Stimulated activated CD8-positive, alpha-beta memory T cell treated with anti-CD3 and anti-CD28 coated beads, Interleukin-4, amount 100 ng/mL, for 1 hour (primary cell): ENCODE data around the gene FSCN2.

Experiments used
- DNase-seq, 2 donors: peaks; one replicate each; pipeline ENCODE4 v3.0.0-alpha.2; 2020; ENCODE audit warnings: low read depth in 2 of 2, low spot score in 1 of 2

The FSCN2 gene

DNA sequence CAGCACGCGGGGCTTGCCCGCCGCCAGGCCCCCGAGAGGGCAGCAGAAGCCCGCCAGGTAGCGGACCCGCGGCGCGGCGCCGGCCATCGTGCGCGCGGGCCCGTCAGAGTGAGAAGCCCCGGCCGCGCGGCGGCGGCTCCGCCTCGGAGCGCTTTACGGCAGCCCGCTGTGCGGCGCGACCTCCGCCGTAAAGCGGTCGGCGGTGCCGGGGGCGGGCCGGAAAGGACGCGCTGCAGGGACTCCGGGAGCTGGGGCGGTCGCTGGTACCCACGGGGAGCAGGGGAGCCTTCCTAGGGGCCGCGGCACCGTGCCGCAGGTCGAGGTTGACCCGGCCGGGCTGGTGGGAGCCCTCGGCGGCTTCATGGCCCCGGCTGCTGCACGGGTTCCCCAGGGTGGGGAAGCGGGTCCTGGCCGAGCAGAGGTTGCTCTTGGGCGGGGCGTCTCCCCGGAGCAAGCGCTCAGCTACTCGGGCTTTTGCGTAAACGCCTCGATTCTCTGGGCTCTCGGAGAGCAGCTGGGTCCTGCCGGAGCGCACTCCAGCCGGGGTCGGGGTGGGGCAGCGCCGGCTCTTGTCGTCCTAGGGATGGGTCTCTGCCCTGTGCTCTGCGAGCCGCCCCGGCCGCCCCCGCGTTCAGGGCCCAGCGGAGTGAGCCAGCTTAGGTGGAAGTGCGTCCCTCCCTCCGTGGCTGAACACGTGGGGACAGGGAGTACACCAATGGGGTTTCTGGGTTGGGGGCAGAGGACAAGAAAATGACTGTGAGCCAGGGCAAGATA, 24.3 kb downstream of the FSCN2 start, which contains the start of gene FAAP100:
FAAP100 (minus strand) TSS at position 110 of the 774 bp plus-strand sequence; CDS start at position 87, 23 bp downstream.
- peak; percentile 57 to 64 for DNase-seq

DNA sequence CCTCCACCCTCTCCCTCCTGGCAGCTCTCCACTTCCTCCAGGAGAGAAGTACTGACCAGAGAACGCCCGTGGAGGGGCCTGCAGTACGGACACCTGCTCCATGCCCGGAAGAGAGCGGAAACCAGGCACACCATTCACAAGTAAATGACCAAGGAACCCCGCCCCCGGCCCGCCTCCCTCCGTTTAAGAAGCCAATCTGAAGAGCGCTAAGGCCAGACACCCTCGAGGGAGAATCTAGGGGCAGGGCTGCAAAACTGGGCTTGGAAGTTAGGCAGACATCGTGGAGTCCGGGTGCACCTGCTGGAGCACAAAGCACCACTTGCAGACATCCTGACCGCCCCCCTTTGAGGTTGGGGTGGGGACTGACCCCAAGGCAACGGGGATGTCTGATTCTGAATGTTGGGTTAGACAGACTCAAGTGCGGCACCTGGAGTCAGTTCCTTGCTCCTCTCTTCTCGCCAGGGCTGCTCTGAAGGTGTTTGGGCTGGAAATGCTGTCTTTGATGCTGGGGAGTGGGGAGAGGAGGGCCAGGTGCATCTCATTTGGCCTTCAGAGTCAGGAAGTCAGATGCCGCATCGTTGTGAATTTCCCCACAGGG, 24.9 kb downstream of the FSCN2 start:
- peak; percentile 44 to 45 for DNase-seq

DNA sequence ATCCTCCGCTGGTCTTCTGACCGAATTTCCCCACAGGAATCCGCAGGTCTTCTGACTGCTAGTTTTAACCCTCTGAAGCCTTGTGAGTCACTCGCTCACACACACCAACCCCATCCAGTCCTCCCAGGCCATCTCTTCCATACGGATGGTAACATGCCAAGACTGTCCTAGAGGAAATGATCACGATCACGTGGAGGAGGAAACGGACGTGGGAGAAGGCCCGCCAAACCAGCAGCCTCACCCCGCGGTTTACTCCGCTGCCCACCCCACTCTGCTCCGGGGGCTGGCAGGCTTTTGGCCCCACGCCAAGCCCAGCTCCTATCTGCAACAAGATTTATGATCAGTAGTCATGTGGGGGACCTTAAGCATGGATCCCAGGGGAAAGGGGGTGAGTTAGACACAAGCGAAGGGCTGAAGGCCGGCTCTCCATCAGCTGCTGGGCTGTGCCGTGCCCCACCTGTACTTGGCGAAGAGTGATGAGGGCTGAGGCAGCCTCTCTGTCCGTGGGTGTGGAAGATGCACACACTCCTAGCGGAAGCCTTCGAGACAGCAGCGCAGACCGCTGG, 25.5 kb downstream of the FSCN2 start:
- DNase-seq = no peak

DNA sequence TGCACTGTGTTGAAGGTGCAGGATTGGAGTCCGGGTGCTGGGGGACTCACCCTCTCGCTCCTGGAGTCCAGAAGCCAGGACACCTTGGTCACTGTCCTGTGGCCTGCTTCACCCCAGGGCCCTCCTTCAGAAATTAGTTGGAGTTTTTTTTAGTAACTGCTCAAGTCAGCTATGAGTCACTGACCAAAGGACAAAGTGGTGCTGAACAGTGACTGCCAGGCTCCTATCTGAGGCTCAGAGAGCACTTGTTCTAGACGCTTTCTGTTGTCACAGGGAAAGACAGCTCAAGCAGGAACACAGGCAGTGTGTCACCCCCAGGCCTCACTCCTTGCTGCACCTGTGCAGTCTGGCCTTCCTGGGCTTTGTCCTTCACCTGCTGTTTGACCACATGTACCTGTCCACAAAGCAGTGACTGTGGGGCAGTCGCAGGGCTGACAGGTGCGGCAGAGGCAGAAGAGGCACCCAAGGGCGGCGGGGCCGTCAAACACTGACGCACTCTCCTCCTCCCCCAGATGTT, 28.1 kb downstream of the FSCN2 start:
- no peak for DNase-seq

DNA sequence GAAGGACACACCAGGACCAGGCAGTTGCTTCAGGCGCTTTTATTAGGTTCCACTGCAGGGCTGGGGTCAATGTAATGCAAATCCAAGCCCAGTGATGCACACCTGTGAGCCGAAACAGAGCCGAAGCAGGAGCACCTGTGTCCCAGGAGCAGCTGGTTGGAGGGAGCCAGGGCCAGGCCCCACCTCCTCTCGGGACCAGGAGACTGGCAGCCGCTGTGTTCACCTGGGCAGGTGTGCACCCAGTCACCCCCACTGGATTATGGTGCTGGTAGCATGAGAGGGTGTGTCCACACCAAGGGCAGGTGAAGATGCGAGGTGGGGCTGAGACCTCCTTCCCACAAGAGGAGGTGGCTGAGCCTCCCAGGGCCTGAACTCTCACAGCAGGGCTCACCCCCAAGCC, 28.7 kb downstream of the FSCN2 start:
- DNase-seq = no peak

DNA sequence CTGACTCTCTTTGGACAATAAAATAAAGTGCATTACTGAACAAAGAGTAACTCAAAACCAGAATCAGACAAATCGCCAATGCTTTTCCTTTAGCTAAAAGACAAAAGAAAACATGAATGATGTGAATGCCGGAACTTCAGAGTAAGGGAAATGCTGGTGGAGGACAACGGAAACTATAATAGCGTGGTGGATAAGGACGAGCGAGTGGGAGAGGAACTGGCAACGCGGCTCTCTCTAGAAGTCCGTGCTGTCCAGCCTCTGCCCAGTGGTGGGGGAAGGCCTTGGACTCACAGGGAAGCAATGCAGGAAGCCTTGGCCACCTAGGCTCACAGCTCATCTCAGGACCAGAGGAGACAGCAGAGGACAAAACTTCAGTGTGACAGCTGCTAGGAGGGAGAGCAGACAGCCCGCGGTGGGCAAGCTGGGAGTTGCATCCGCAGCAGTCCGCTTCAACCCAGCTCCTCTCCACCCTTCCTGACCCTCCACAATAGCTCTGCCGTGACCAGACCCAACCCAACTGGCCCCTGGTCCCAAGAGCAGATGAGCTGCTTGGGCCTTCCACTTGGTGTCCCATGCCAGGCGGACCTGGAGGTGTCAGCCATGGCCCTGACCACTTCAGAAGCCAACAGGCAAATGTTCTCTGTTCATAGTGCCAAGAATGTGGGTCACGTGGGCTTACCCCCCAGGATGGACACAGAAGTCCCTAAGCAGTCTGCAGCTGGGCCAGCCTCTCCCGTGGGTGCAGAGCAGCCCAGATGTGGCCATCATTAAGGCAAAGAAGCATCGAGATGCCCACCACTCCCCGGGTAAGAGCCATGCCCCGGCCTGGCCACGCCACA, 29.3 kb downstream of the FSCN2 start:
- DNase-seq = no peak

DNA sequence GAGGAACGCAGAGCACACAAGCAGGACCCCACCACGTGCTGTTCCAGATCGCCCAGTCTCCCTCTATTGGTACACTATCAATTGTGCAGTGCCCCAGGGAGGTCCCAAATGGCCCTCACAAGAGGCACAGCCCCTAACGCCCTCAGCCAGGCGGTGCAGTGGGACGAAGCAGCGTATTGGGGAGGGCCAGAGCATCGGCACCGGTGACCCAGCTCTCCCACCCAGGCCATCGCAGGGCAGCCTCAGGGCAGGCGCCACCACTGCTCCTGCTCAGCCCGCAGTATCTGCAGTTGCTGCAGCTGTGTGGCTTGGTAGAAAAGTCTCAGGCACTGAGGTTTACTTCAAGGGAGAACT, 29.9 kb downstream of the FSCN2 start:
- no peak for DNase-seq

DNA sequence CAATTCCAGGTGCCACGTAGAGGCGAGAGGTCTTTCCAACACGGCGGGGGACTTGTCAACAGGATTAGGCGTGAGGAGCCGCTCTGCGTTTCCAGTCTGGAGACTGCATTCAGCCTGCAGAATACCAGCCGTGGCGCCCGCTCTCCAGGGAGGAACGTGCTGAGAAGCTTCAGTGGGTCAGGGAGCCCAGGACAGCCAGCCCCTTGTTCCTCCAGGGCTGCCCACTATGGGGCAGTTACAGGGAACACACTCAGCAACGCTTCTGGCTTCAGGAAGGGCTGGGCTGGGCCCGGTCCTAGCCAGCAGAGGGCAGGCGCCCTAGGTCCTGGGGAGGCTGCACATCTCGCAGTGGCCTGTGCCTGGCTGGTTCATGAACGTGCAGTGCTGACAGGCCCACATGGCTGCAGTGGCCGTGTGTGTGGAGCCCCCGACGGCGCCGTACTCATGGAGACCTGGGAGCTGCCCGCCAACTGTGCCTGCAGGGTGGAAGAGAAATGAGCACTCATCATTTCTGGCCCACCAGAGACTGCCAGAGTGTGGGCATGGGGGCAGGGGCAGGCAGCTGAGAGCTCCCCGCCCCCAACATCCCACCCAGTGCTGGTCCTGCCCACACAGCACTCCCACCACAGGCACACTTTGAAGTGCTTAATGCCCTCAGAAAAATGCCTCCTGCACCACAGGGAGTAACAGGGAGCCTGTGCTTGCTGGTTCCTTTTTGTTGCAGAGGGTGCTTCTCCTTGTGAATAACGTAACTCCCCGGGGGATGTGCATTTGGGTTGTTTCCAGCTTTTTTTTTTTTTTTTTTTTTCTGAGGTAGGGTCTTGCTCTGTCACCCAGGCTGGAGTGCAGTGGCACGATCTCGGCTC, 31.0 kb downstream of the FSCN2 start:
- DNase-seq = no peak

DNA sequence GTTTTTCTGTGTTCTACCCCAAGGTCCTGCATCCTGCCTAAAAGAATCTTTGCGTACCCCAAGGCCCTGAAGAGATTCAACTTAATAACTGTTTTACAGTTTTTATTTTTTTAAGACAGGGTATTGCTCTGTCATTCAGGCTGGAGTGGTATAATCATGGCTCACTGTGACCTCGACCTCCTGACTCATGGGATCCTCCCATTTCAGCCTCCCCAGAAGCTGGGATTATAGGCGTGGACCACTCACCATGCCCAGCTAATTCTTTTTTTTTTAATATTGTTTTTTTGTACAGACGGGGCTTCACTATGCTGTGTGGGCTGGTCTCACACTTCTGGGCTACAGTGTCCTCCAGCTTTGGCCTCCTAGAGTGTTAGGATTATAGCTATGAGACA, 33.3 kb downstream of the FSCN2 start:
- no peak for DNase-seq

DNA sequence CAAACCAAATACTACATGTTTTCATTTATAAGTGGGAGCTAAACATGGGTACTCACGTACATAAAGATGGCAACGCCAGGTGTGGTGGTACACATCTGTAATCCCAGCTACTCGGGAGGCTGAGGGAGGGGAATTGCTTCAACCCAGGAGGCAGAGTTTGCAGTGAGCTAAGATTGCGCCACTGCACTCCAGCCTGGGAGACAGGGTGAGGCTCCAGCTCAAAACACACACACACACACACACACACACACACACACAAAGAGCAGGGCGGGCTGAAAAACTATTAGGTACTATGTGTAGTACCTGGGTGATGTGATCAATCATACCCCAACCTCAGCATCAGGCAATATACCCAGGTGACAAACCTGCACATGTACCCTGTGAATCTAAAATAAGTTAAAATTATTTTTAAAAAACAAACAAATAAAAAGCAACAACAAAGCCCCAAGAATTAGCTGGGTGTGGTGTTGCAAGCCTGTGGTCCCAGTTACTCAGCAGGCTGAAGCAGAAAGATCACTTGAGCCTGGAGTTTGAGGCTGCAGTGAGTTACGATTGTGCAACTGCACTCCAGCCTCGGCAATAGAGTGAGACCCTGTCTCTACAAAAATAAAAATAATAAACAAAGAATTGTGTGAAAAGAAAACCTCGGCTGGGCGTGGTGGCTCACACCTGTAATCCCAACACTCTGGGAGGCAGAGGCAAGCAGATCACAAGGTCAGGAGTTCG, 35.8 kb downstream of the FSCN2 start:
- no peak for DNase-seq

DNA sequence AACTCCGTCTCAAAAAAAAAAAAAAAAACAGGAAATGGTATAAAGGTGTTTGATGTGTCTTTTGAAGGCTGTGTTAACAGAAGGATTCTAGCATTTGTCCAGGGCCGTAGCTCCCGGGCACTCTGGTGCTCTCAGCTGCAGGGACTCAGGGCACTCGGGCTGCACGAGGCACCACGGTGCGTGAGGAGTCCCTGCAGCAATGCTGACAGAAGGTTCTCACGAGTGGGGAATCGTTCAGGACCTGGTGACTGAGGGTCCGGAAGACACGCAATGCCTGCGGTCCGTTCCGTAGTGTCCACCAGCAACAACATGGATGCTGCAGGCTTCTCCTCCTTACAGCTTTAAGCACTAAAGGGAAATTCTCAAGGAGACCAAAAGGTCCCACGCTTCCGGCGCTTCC, 36.6 kb downstream of the FSCN2 start:
- DNase-seq = no peak

DNA sequence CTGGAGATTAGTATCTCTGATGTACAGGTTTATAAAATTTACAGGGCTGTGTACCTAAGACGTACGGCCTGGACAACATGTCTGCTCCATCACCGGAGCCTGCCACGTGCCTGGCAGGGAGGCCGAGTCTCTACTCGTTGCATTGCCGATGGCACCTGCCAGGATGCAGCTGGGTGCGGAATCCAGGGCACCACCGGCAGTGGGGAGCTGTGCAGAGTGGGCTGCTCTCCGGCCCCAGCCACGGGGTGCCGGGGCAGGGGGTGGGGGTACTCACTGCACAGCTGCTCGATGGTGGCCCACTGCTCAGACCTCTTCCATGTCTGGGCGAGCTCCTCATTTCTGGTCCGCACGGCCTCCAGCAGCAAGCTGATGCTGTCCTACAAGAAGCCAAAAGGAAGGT, 37.1 kb downstream of the FSCN2 start:
- DNase-seq = no peak

DNA sequence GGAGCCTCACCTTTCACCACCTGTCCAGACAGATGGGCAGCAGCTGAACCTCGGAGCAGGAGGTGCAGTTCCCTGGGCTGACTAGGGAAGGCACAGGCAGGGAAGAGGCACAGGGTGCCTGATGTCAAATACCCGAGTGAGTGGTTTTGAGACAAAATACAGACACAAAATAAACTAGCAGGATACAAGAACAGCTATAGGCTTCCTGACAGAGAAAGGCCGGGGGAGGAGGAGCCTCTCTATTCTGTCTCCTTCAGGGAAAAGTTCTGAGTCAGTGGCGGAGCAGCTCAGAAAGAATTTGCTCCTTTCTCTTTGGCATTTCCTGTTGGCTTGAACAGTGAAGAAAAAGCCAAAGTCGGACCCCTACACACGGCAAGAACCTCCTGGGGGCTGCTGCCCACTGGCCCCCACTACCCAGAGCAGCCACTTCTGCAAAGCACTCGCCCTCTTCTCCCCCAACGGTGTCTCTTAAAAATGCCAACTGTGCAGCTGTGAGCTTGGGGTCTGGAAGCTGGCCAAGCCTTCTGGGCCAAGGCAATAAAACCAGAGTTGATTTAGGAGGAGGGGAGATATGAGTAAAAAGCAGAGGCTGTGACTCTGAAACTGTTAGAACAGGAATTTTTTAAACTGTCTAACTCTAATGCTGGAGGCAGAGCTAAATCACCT, 38.4 kb downstream of the FSCN2 start:
- no peak for DNase-seq

DNA sequence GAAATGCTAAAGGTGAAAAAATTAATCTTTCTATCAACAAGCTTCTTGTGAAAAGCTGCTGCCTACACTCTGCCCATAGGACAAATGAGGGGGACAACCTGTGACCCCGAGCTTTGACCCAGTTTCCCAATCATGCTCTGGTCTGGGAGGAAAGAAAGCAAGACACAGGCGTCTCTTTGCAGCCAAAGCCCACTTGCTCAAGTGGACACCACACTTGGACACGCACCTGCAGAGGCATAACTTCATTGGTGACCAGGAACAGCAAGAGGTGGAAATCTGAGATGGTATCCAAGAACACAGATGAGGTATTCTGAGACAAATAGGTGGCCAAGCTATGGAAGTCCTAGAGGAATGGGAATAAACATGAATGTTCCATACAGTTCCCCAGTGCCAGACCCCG, 39.0 kb downstream of the FSCN2 start:
- no peak for DNase-seq

DNA sequence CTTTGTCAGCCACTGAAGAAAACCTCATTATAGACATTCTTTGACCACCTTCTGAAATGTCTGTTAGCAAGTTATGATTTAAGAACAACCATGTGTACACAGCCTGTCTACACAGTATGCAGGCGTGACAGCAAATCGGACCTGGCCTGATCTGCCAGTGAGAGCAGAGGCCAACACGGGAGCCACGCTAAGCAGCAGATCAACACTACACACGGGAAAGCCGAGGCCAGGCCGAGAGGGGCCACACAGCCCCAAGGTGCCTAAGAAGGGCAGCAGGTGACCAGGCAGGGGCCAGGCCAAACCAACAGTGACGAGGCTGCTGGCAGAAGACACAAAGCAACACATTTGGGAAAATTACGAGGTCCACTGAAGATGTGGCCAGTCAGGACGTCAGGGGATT, 40.2 kb downstream of the FSCN2 start:
- DNase-seq = no peak

DNA sequence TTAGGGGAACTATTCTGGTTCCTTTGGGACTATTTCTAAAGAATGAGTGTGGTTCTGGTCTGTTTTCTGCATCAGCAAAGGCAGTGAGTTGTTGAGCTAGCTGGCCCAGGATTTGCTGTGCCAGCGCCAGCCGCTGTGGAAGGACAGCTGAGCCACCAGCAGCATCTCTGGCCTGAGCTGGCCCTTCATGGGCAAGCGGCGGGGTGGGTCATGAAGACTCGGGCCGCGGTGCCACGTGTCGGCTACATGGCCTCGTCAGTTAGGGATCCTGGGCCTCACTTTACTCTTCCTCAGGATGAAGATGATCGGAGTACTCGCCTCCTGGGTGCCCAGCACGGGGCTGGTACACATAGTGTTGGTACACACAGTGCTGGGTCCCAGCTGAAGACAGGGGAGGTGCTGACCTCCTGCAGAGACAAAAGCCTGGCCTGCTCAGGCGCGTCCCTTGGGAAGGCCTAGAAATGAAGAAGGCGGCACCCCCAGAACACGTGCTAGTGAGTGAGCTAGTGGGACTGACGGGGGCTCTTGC, 41.9 kb downstream of the FSCN2 start:
- DNase-seq = no peak

DNA sequence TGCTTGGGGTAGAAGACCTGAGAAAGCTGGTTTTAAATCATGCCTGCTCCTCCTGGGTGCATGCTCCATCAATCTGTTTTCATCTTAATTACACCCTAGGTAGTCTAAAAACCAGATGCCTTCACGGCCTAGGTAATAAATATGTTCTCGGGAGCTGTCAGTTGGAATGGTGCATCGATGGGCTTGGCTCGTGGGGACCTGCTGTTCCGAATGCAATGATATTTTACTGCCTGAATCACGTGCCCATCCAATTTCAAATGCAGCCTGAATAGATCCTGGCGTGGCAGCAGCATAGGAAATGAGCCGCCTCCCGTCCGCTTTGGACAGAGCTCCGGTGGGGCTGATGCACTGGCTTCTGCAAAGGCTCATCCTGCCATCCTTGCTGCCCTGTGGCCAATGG, 42.8 kb downstream of the FSCN2 start:
- no peak for DNase-seq

DNA sequence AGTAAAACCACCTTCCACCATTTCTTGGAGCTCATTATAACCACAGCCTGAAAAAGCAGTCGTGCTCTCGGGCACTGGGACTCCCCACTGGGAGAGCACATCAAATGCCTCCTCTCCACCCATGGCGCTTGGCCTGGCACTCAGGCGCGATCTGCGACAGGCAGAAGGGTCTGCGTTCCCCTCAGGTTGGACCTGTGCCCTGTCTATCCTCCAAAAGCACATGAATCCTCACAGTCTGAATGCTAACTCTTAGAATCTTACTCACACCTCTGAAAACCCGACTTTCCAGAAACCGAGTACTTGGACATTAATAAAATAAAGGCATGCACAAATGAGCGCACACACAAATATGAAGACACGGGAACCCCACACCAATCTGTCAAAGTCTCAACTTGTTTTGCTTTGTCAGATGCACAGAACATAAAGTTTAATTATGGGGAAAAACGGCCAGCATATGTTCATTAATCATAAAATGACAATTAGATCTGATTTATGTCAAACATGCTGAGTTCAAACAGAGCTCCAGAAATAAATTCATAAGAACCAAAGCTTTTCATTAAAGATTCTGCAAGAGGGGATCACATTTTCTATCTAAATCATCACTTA, 44.5 kb downstream of the FSCN2 start:
- no peak for DNase-seq
